Spleen (tissue), 11 donors: Measurements from ENCODE around the gene IFNA1. TPM values are rescaled to one million over a fixed set of nuclear protein-coding genes. Genes with fewer than 3 reads are reported as not detected.
A peak's percentile ranks its signal among the peaks of the same experiment; 100 is the strongest.

ENCODE experiments used
- DNase-seq: peaks from one replicate; pipeline ENCODE4 v3.0.0-alpha.2; 2020
- H3K27ac ChIP-seq, 8 donors: fragments of 200-600 bp; sonication (generic) in 7 of 8; 1 replicate in 4 of 8; 2 replicates in 4 of 8; pipeline versions ENCODE4 v1.5.0 to v1.8.0; 2016 to 2021; ENCODE audit warnings: inconsistent platforms in 4 of 8, mild to moderate bottlenecking in 4 of 8, moderate library complexity in 1 of 8
- H3K27me3 ChIP-seq, 7 donors: fragments of 200-600 bp; sonication (generic) in 6 of 7; replicated peaks in 1 of 7; 1 replicate in 4 of 7; 2 replicates in 3 of 7; pipeline versions ENCODE4 v1.5.0 to v1.8.0; 2016 to 2021; ENCODE audit warnings: inconsistent platforms in 3 of 7, mild to moderate bottlenecking in 1 of 7
- H3K36me3 ChIP-seq, 6 donors: fragments of 200-600 bp; sonication (generic) in 5 of 6; 1 replicate in 4 of 6; 2 replicates in 2 of 6; pipeline versions ENCODE4 v1.5.0 to v1.8.0; 2016 to 2021; ENCODE audit warnings: inconsistent platforms in 2 of 6
- H3K4me1 ChIP-seq, 6 donors: fragments of 200-600 bp; sonication (generic) in 5 of 6; 1 replicate in 3 of 6; 2 replicates in 3 of 6; pipeline versions ENCODE4 v1.5.0 to v1.8.0; 2016 to 2021; ENCODE audit warnings: inconsistent platforms in 3 of 6
- H3K4me3 ChIP-seq, 8 donors: fragments of 200-600 bp; sonication (generic) in 7 of 8; 1 replicate in 4 of 8; 2 replicates in 4 of 8; pipeline versions ENCODE4 v1.5.0 to v1.8.0; 2016 to 2021; ENCODE audit warnings: inconsistent platforms in 4 of 8, mild to moderate bottlenecking in 4 of 8, moderate library complexity in 2 of 8
- H3K9me3 ChIP-seq, 8 donors: fragments of 200-600 bp; sonication (generic) in 7 of 8; 1 replicate in 4 of 8; 2 replicates in 4 of 8; pipeline versions ENCODE4 v1.5.0 to v1.8.0; 2016 to 2021; ENCODE audit warnings: inconsistent platforms in 4 of 8
- POLR2A ChIP-seq, 3 donors: fragments of 450-650 bp; IDR thresholded peaks; one replicate each; pipeline ENCODE4 v1.5.1; 2017; ENCODE audit warnings: antibody characterized with exemption in 3 of 3, mild to moderate bottlenecking in 1 of 3
- POLR2AphosphoS5 ChIP-seq, 3 donors: sonication (generic); formaldehyde crosslinking; IDR thresholded peaks; one replicate each; pipeline ENCODE4 v1.5.1; 2017; ENCODE audit warnings: antibody characterized with exemption in 3 of 3
- WGBS, 5 donors: extraction: QIAGEN DNeasy Blood & Tissue Kit in 3 of 5; methylation state at CpG; one replicate each; pipeline versions ENCODE4 v1.1.5 to v1.1.7; 2013 to 2018; 5-methylcytosine and 5-hydroxymethylcytosine counted together
- intact Hi-C: fragments of 100-400 bp; cut with DNase I; formaldehyde crosslinking; loops from one replicate; pipeline ENCODE4 v1.15.0; 2023; ENCODE audit warnings: low total_unique reads
- polyA plus RNA-seq, 3 donors: library from polyadenylated mRNA; stranded (reverse); fragments of 200-250 nt; gene quantifications; one replicate each; pipeline ENCODE4 v1.2.1, GENCODE V29; 2013
- total RNA-seq, 7 donors: library from RNA; depleted of rRNA in 3 of 7; stranded (reverse); fragments of >200 nt in 3 of 7; fragmentation: NEBNext Ultra II Directional in 4 of 7; extraction: Animal tissue kit (Norgen Biotek cat#: 25700) in 4 of 7; gene quantifications; one replicate each; pipeline versions ENCODE4 v1.1.0 to v1.2.1, GENCODE V29; 2016 to 2021
- TF ChIP-seq, protein P1 (sequence below), 11 experiments: fragments of 200-600 bp in 7 of 11; fragments of 450-650 bp in 4 of 11; sonication (generic) in 4 of 11; IDR thresholded peaks in 8 of 11; conservative IDR thresholded peaks in 3 of 11; 1 replicate in 7 of 11; 2 replicates in 4 of 11; pipeline versions ENCODE4 v1.4.0 to v1.8.0; 2016 to 2021; ENCODE audit warnings: antibody characterized with exemption in 11 of 11, inconsistent platforms in 4 of 11, mild to moderate bottlenecking in 1 of 11
- donor health status: healthy with polysubstance abuse.
- donor health status: DM: no; HTN: no; CAD: no; lungs with moderate emphysema.
- donor health status: DM: no; HTN: no; CAD: no.
- donor health status: Bipolar disorder and iron deficiency.
- donor health status: healthy.
- donor health status: DM: no; HTN: no; CAD: no.
- donor health status: DM: yes; HTN: yes; CAD: no.

IFNA1 gene
- total and polyA plus RNA-seq, 10 donors: not detected

DNA sequence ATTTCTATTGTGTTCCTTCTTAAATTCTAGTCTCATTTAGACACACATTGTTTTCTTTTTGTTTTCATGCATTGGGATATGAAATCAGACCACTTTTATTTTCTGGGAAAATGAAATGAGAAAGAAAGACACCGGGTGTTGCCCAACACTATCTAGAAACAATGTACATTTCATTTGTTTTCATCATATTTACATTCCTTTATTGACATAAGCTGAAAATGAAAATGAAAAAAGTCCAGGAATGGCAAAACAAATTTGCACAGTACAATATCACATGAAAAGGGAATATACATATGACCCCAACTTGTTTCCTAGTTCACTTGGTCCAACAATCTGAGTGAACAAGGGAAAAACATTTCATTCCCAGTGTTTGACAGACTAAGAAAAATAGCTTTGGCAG, 21.1 kb downstream of the IFNA1 start:
- Histone ChIP-seq H3K27me3 (peaks cover 0 to 9% (median 0%) of the 10 kb centered on the region in 7 donors), H3K4me3 (no peak overlapping the region), H3K36me3 (no peaks in the 10 kb centered on the region), H3K9me3 (peaks cover 0 to 24% (median 20%) of the 10 kb centered on the region in 8 donors), H3K4me1 (no peaks in the 10 kb centered on the region), H3K27ac (no peak overlapping the region)
- 83 to 92% (median 88%) methylated on average over 1 of the region's 1 CpG for WGBS, 5 donors
- intact Hi-C loops: no loop called here
- TF ChIP-seq POLR2A (IDR thresholded peaks at IDR 0.05) (no peak), POLR2AphosphoS5 (IDR thresholded peaks at IDR 0.05) (no peak)
- TF ChIP-seq, protein P1, sequence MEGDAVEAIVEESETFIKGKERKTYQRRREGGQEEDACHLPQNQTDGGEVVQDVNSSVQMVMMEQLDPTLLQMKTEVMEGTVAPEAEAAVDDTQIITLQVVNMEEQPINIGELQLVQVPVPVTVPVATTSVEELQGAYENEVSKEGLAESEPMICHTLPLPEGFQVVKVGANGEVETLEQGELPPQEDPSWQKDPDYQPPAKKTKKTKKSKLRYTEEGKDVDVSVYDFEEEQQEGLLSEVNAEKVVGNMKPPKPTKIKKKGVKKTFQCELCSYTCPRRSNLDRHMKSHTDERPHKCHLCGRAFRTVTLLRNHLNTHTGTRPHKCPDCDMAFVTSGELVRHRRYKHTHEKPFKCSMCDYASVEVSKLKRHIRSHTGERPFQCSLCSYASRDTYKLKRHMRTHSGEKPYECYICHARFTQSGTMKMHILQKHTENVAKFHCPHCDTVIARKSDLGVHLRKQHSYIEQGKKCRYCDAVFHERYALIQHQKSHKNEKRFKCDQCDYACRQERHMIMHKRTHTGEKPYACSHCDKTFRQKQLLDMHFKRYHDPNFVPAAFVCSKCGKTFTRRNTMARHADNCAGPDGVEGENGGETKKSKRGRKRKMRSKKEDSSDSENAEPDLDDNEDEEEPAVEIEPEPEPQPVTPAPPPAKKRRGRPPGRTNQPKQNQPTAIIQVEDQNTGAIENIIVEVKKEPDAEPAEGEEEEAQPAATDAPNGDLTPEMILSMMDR (IDR thresholded peaks at IDR 0.05 in 8 of 11, conservative IDR thresholded peaks at IDR 0.05 in 3 of 11): no peak
- DNase-seq: no peak

DNA sequence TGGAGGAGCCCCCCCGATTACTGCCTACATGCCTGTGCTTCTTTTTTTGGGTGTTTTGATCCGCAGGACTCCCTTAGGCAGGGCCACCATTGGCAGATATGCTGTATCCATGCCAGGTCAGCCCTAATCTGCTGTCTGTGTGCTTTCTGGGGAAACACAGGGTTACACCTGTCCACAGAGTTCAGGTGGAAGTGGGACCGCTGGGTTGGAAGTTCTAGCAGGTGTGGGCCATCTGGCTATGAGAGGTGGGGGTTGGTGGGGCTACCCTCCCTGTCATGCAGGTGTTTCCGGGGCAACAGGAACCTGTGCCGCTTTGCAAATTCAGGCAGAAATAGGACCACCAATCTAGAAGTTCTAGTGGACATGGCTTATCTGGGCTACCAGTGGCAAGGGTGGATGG, 24.9 kb downstream of the IFNA1 start:
- H3K4me1 ChIP-seq: no peaks in the 10 kb centered on the region
- TF ChIP-seq POLR2A (IDR thresholded peaks at IDR 0.05) (no peak), POLR2AphosphoS5 (IDR thresholded peaks at IDR 0.05) (no peak)
- TF ChIP-seq, protein P1 (IDR thresholded peaks at IDR 0.05 in 8 of 11, conservative IDR thresholded peaks at IDR 0.05 in 3 of 11): no peak
- no peaks in the 10 kb centered on the region for H3K36me3 ChIP-seq
- peak; percentile 64 for DNase-seq
- no peak overlapping the region for H3K27ac ChIP-seq
- H3K4me3 ChIP-seq: no peak overlapping the region
- WGBS, 5 donors: 86 to 96% (median 89%) methylated on average over 3 to 5 of the region's 5 CpGs
- H3K9me3 ChIP-seq: peaks cover 0 to 24% (median 18%) of the 10 kb centered on the region in 8 donors
- intact Hi-C loops: no loop called here
- H3K27me3 ChIP-seq: peaks cover 0 to 17% (median 0%) of the 10 kb centered on the region in 7 donors

DNA sequence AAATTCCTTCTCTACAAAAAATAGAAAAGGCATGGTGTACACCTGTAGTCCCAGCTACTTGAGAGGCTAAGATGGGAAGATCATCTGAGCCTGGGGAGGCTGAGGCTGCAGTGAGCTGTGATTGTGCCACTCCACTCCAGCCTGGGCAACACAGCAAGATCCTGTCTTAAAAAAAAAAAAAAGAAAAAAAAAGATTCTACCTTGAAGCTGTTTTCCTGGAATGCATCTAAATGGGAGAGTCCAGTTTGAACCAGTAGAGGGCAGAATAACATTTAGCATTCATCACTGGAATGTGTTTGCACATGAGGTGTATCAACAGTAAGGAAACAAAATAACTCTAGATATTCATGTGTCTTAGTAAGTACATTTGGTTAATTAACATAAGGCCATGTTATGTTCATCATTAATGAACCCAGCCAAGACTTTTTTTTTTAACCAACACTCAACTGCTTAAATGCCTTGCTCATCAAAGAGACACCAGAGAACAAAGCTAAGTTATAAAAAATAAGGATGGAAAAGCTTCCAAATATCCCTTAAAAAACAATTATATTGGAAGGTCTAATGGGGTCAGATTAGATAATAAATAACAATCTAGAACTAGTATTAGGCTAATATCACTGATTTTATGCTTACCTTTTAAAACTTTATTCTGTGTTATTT, 25.8 kb downstream of the IFNA1 start:
- TF ChIP-seq, protein P1 (IDR thresholded peaks at IDR 0.05 in 8 of 11, conservative IDR thresholded peaks at IDR 0.05 in 3 of 11): peak in 10 of 11 experiments; percentile 23 to 75 (median 58)
- TF ChIP-seq POLR2AphosphoS5 (IDR thresholded peaks at IDR 0.05) (no peak), POLR2A (IDR thresholded peaks at IDR 0.05) (no peak)
- Histone ChIP-seq H3K9me3 (peaks cover 0 to 24% (median 18%) of the 10 kb centered on the region in 8 donors), H3K4me1 (no peaks in the 10 kb centered on the region), H3K4me3 (no peak overlapping the region), H3K27ac (no peak overlapping the region), H3K36me3 (no peaks in the 10 kb centered on the region), H3K27me3 (peaks cover 0 to 14% (median 0%) of the 10 kb centered on the region in 7 donors)
- DNase-seq: no peak
- intact Hi-C loops: no loop called here

DNA sequence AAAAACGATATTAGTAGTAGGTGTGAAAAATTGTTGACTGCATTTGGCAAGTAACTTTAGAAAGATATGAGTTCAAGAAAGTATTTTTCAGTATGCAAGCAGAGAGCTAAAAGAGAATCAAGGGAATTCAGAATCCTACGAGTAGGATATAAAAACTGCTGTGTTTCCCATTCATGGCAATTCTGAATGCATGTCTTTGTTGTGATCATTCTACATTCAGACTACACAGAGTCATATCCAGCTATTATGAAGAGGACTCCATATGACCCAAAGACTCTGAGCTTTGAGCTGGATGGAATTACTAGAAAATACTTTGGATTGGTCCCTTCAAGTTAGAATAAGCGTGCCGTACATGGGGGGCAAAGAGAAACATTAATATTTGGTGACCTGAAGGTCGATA, 29.9 kb downstream of the IFNA1 start:
- no peaks in the 10 kb centered on the region for H3K36me3 ChIP-seq
- H3K27me3 ChIP-seq: peaks cover 0 to 13% (median 0%) of the 10 kb centered on the region in 7 donors
- no peak overlapping the region for H3K27ac ChIP-seq
- intact Hi-C loops: no loop called here
- no peak overlapping the region for H3K4me3 ChIP-seq
- no peaks in the 10 kb centered on the region for H3K9me3 ChIP-seq
- 80 to 90% (median 86%) methylated on average over 5 of the region's 5 CpGs for WGBS, 5 donors
- H3K4me1 ChIP-seq: no peaks in the 10 kb centered on the region
- DNase-seq: no peak
- no peak for TF ChIP-seq POLR2AphosphoS5 (IDR thresholded peaks at IDR 0.05)
- TF ChIP-seq, protein P1 (IDR thresholded peaks at IDR 0.05 in 8 of 11, conservative IDR thresholded peaks at IDR 0.05 in 3 of 11): no peak
